AG08395 (cell line): Measurements from ENCODE around the gene LGMN.

Source experiments
- DNase-seq: peaks from one replicate; pipeline ENCODE4 v3.0.0; 2012; ENCODE audit warnings: mixed read lengths, low spot score

Gene LGMN

DNA sequence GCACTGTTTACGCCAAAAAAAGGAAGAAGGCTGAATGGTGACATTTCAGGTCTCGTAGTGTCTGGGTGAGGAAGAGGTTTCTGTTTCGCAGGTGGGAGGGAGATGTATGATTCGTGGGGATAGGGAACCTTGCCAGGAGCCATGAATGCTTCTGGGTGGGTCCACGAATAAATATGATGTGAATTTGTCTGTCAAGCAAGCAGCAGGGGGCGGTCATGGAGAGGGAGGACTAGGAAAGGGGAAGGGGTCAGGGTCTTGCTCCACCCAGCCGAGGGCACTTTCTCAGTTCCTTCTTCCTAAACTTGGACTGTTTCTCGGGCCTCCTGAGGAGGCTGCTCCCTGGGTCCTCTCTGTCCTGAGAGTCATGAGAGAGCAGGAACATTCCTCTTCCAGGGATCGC lies 72.5 kb downstream of the LGMN start:
- no peak for DNase-seq

DNA sequence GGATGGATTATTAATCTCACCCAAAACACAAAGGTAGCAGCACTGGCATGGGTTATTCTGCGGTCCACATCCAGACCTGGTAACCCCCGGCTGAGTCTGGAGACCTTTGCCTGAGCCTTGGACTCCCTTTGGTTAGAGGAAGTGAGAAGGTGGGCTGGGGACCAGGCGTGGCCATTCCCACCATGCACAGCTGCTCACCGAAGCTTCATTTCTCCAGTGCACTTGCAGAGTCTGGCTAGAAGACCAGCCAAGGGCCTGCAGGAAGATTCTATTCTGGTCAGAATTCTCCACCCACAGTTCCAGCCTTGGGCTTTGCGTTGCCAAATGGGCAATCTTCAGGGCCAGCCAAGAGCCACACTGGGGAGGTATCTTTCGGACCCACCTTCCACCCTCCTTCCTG lies 73.0 kb downstream of the LGMN start:
- DNase-seq = no peak

DNA sequence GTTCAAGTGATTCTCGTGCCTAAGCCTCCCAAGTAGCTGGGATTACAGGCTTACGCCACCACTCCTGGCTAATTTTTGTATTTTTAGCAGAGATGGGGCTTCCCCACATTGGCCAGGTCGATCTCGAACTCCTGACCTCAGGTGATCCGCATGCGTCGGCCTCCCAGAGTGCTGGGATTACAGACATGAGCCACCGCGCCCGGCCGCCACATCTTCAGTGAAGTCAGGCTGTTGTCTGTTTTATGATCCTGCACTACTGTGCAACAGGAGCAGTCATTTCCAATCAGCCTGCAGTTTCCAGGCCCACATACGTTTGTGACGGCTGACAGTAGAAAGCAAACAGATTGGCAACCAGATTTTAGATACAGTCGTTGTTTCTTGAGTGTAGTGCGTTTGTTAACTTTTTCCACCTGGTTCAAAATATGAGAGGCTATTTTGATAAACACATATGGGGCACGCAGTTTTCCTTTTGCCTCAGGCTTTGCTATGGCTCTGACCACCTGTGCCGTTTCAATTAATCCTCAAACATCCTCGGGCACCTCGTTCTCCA lies 74.8 kb downstream of the LGMN start:
- no peak for DNase-seq

DNA sequence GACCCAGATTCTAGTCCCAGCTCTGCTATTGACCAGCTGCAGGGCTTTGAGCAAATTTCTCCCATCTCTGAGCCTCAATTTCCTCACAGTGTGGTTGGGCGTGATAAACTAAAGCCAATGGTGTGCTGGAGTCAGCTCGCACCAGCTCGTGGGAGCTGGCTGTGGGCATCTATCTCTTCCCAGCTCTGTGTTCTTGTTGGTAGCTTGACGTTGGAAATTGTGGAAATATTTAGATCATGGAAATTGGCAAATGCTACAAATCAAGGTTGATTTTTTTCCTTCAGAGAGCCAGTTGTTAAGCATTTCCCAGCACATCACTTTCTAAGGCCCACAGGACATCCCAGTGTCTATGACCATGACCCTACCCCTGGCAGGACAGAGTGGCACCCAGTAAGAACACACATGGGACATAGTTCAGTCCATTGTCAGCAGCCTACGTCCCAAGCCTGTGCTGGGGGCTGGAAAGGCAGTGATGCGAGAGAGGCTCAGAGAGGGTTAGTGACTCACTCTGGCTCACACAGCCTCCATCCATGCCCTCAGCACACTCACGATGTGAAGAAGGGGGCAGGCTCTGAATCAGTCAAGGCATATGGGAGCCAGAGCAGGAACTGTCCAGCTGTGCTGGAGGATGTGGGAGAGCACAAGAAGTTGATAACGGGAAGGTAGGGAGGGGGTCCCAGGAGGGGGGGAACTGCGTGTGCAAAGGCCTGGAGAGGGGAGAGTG lies 77.6 kb downstream of the LGMN start:
- DNase-seq = peak; percentile 46

DNA sequence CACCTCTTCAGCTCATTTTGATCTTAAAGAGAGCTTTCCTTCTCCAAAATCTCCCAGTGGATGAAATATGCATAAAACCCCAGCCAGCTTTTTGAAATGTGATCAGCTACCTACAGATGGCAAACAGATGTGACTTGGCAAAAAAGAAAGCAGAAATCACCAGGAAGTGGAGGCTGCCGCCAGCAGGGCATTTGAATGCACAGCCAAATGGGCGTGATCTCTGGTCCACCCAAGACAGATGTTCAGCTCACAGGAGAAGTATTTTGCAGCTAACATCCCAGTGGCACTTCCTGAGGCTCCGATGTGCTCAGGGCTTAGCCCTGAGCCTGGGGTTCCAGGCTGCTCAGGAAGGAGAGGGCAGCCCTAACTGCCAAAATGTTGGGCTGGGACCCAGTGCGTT lies 78.3 kb downstream of the LGMN start:
- DNase-seq = peak; percentile 95

DNA sequence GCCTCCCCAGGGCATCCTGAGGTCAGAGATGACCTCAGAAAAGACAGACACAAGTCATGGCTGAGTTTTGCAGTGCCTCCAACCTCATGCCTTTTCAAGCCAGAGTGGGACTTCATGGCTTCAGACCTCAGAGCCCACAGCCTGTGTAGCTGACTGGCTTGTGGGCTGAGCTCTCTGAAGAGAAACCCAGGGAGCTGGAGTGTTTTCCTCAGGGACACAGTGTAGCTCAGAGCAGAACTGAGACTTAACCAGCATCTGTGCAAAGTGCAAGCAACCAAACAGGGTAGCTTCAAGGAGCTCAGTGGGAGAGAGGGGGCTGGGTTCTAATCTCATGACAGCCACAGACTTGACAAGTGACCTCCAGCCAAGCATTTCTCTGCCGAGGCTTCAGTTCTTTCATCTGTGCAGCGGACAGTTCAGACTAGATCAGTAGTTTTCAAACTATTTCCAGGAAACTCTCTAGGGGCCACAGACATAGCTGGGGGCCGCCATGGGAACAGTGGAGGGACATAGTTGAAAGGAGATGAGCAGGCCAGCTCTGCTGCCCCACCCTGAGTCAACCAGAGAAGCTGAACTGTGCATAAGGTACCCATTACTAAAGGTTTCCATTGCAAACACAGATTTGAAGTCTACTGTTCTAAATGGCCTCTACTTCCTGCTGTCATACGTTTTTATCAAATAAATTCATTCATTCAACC lies 80.0 kb downstream of the LGMN start:
- DNase-seq = no peak

DNA sequence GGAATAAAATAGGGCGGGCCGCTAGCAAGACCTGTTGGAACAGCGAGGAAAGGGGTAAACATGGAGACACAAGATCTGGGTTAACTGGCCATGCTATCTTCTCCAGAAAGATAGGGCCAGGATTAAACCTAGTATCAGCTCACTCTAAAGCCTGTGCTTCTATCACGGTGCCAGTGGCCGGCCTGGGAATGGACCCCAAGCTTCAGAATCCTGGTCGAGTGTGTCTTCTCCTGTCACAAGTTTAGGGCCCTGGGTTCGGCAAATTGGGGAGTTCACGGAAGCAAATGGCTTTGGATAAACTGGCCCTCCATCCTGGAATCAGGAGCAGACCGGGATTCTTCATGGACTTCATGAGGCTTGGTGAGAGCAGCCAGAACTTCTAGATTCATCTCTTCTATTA lies 82.2 kb downstream of the LGMN start:
- no peak for DNase-seq

DNA sequence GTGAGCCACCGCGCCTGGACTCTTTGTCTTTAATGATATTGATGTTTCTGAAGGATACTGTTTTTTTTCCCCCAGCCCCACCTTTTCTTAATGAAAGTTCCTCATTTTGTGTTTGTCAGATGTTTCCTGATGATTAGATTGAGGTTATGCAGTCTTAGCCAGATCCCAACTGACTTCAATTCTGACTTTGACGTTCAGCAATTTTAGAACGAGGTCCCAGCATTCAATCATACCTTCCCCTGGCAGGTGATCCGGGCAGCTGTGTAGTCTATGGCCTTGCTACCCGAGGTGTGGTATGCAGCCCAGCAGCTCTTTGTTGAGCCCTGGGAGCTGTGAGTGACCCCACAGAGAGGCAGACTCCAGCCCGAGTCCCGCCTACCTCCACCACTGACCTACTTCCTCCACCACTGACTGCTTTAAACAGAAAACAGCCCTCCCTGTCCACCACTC lies 82.7 kb downstream of the LGMN start:
- no peak for DNase-seq

DNA sequence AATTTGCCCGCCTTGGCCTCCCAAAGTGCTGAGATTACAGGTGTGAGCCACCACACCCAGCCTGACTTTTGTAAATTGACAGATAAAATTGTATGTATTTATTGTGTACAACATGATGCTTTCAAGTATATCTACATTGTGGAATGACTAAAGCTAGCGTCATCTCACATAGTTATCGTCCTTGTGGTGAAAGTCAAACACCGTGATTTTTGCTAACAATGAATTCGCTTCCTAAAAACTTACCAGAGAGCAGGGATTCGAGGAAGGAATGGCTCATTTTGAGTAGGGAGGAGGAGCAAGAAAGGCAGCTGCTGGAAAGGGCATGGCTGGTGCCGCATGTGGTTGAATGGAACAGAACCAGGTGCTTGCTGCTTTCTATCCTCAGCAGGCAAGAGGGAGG lies 85.4 kb downstream of the LGMN start:
- DNase-seq = no peak

DNA sequence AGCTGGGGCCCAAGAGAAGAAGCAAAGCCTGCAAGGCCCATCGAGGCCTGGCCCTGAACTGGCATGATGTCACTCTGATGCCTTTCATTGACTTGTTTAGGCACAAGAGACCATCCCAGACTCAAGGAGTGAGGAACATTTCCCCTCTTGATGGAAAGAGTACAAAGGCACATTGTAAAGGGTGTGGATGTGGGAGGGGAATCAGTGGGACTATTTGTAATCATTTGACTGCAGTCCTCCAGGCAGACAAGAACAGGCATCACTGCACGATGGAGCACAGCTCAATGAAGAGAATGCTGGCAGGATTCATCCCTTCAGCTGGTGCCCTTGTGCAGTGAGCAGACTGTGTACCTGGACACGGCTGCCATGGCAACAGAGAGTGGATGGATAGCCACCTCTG lies 87.9 kb downstream of the LGMN start:
- DNase-seq = no peak

DNA sequence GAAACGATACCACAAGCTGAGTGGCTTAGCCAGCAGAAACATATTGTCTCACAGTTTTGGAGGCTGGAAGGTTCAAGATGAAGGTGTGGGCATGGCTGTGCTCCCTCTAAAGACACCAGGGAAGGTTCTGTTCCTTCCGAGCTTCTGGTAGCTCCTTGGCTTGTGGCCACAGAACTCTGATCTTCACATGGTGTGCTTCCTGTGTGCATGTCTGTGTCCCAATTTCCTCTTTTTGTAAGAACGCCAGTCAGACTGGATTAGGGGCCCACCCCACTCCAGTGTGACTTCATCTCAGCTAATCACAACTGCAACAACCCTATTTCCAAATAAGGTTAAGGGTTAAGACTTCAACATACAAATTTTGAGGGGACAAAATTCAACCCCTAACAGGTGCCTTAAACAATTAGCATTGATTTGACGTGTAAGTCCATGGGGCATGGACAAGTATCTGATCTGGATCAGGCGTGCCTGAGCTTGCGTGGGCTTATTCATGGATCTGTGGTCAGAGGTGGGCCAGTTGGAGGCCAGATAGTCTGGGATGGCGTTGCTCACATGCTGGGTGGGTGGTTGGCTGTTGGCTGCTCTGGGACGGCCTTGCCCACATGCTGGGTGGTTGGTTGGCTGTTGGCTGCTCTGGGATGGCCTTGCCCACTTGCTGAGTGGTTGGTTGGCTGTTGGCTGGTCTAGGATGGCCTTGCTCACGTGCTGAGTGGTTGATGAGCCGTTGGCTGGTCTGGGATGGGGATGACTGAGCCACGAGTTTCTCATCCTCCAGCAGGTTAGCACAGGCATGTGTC lies 88.5 kb downstream of the LGMN start:
- no peak for DNase-seq

DNA sequence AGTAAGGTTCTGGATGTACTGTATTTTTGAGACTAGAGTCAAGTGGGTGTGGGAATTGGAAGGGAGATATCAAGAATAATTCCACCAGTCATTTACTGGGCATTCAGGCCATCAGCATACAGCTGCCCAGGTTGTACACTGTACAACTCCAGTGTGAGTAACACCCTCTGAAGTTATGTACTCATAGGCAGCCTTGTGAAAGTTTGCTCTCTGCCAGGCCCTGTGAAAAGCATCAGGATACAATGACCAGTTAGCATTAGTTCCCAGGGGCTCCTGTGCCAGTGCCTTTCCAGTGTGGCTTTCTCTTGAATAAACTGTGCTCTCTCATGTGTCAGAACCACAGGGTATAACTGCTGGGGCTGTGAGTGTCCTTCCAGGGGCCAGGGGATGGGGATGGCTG lies 89.7 kb downstream of the LGMN start:
- no peak for DNase-seq

DNA sequence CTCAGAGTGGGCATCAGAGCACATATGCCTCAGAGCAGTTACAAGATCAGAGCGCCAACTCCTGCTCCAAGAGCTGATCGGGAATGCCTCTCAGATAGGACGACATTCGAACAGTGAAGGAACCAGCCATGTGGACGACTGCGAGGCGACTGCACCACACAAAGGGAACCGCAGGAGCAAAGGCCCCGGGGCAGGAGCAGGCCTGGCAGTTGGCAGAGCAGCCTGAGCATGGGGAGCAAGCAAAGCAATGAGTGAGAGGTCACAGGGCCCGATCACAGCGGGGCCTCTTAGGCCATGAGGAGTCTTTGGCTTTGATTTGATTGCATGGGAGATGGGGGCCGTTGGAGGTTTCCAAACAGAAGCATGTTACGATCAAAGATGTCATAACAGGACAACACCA lies 90.3 kb downstream of the LGMN start:
- no peak for DNase-seq

DNA sequence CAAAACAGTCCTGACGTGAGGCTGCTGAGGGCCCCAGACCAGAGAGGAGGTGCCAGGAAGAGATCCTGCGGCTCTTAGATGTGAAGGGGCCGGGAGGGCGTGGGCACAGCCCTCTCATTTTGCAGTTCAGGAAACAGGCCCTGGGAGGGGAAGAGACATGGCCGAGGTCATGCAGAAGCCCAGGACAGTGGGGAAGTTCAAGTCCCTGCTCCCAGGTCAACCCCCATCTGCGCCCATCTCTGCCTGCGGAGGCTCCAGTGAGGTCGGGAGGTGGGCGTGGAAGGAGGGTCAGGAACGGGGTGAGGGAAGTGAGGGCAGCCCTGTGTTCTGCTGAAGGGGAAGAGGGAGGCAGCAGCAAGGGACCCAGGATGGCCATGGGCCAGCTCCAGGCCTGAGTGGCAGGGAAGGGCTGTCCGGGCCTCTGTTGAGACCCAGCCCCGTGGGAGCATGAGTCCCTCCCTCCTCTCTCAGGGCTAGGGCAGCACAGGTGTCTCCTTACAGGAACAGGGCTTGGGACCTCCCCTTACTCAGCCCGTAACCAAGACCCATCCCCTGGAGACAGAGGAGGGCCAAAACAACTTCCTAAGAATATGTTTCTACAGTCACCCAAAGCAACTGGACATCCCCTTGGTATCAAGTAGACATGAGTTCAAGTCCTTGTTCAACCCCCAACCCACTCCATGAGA lies 90.8 kb downstream of the LGMN start:
- DNase-seq = no peak

DNA sequence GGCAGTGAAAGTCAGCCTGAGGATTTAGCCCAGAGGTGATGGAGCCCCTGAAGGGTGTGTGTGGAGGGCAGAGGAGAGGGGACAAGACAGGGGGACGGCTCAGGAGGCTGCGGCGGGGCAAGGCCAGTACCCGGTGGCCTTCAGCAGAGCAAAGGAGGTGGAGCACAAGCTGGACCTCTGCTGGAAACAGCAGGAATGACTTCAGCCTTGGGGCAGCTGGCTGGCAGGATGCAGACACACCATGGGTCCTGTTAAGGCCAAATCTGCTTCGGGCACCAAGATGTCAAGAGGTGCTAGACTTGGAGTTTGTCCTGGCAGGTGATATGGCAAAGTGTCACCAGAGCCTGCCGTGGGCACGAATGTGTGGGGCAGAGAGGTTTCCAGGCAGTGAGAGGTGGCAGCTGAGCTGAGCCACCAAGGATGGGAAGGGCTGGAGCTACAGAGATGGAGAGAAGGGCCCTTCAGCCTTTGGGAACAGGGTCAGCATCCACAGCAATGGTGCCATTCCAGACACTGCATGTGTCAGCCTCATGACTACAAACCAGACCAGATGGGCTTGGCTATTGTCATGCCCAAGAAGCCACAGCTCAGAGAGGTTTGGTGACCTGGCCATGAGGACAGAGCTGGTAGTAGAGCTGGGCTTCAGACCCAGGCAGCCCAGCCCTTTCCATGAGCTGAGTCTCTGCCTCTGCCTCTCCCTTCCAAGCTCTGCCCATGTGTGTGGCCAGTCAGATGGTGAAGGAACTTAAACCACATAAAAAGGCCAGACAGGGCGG lies 91.9 kb downstream of the LGMN start:
- no peak for DNase-seq

DNA sequence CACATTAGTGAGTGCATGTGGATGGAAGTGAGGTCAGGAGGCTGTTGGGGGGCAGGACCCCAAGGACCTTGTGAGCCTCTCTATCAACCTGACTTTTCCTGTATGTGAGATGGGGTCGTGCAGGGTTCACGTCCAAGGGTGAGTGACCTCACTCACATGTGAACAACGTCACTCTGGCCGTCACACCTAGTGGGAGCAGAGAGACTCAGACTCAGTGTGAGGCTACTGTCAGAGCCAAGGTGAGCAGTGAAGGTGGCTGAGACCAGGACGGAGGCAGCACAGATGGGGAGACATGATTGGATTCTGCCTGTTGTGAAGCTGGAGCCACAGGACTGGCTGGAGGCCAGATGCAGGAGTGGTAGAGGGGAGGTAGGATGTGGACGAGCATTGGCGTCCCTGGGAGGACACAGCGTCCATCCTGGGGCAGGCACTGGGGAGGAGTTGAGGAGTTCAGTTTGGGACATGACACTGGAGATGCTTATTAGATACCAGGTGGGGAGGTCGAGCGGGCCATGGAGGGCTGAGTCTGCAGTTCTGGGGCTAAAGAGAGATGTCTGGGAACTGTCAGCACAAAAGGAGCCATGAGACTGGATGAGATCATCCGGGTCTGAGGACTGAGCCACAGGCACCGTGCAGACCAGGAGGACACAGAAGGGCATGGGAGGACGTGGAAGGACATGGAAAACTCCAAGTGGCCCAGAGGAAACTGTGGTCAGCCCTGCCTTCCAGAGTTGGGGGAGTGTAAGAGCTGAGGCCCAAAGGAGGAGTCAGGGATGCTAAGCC lies 92.8 kb downstream of the LGMN start:
- no peak for DNase-seq

DNA sequence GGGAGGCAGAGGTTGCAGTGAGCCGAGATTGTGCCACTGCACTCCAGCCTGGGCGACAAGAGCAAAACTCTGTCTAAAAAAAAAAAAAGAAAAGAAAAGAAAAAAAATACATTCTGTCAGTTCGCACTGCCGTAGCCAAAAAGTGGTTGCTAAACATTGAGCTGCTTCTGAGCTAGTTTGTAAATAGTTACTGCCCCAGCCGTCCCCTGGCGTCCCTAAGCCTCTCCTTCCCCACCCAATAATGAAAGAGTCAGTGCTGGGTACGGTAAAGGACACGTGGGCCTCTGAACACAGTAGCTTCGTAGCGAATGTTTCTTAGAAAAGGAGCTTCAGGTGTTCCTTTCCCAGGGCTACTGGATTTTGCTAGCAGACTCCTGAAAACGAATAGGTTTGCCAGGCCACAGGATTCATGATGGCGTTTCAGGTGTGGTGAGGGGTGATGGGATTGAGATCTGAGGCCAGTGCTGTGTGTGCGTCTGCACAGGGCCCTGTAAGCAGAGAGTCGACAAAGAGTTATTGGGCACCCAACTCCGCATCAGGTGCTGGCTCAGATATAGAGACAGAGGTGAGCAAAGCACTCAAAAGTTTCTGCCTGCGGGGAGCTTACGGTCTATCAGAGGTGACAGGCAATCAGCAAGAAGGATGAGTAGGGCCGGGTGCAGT lies 94.1 kb downstream of the LGMN start:
- no peak for DNase-seq
